ENCODE results near the gene PCDHB2. TPM values are rescaled to one million over a fixed set of nuclear protein-coding genes. Genes with fewer than 3 reads are reported as not detected.
A peak's percentile ranks its signal among the peaks of the same experiment; 100 is the strongest.

Gene PCDHB2
- total RNA-seq, 1 experiment from 2014 or later, result 26.3 TPM

GRCh38 chr5:141051521-141051866 is 42.9 kb upstream of the PCDHB2 start:
- no peak overlapping the region for H2BK12ac ChIP-seq (ENCODE audit: insufficient read length, low read depth, low read length)

More at GRCh38 chr5:141051521-141051866, 42.9 kb upstream of the PCDHB2 start:
- DNase-seq, result peak; percentile 68
- Histone ChIP-seq H3K23ac (ENCODE audit: insufficient read length, low read depth, low read length) (no peak overlapping the region), H3K14ac (ENCODE audit: insufficient read depth, low read length) (no peak overlapping the region), H3K4ac (ENCODE audit: low read depth, low read length) (no peak overlapping the region), H3K4me1 (ENCODE audit: insufficient read depth, low read length) (peaks cover 3% of the 10 kb centered on the region; the same call in 1 of the 2 replicates), H2BK120ac (ENCODE audit: low read depth, low read length, poor library complexity, severe bottlenecking) (no peak overlapping the region), H3K18ac (ENCODE audit: insufficient read length, low read depth, low read length) (peak overlapping the region; percentile 19), H3K27ac (ENCODE audit: insufficient read length, low read depth, low read length) (no peak overlapping the region), H3K4me2 (ENCODE audit: insufficient read depth, insufficient read length, low read length) (peak overlapping the region; percentile 97), H3K56ac (ENCODE audit: insufficient read length, low read depth, low read length) (no peak overlapping the region), H2AFZ (ENCODE audit: low read length) (peak overlapping the region; percentile 98), H3K9ac (ENCODE audit: extremely low read depth, insufficient read length, low read length) (peak overlapping the region; percentile 21), H4K8ac (replicated peaks; ENCODE audit: insufficient read length, low read depth, low read length) (no peak overlapping the region), H2BK5ac (ENCODE audit: insufficient read length, low read length) (no peak overlapping the region), H2BK15ac (ENCODE audit: low read depth, low read length) (no peak overlapping the region), H4K20me1 (ENCODE audit: control insufficient read depth, insufficient read depth, insufficient read length) (no peaks in the 10 kb centered on the region), H4K91ac (ENCODE audit: insufficient read length, low read depth, low read length) (no peak overlapping the region), H2BK20ac (ENCODE audit: low read depth, low read length, poor library complexity, severe bottlenecking) (no peak overlapping the region), H2AK5ac (ENCODE audit: insufficient read length, low read length) (no peak overlapping the region), H3K23me2 (ENCODE audit: insufficient read length, low read depth, low read length, poor library complexity, severe bottlenecking) (peaks cover 15% of the 10 kb centered on the region), H3T11ph (ENCODE audit: low read length) (no peak overlapping the region), H3K79me2 (ENCODE audit: insufficient read depth, low read length) (no peaks in the 10 kb centered on the region), H4K5ac (ENCODE audit: insufficient read length, low read depth, low read length) (no peak overlapping the region), H3K27me3 (ENCODE audit: insufficient read depth, low read length) (peaks cover 3% of the 10 kb centered on the region; the same call in 1 of the 2 replicates), H3K79me1 (ENCODE audit: insufficient read depth, low read depth, low read length, poor library complexity, severe bottlenecking) (no peaks in the 10 kb centered on the region), H3K9me3 (ENCODE audit: control insufficient read depth, low read depth, low read length) (no peaks in the 10 kb centered on the region)
- peaks cover 60% of the 10 kb centered on the region for H3K27me3 Mint-ChIP-seq (ENCODE audit: low read depth)
- peak overlapping the region in 2 of 3 experiments; percentile 24 to 62; a peak in 4 of 7 replicates for H3K27ac Mint-ChIP-seq
- no peaks in the 10 kb centered on the region for H3K9me3 Mint-ChIP-seq
- H3K4me3 Mint-ChIP-seq, result peak overlapping the region; percentile 76 to 83
- no peaks in the 10 kb centered on the region for H3K36me3 Mint-ChIP-seq (ENCODE audit: insufficient read depth in 1 of 3, low read depth in 3 of 3)
- peaks cover 15% of the 10 kb centered on the region in 2 experiments for H3K4me1 Mint-ChIP-seq
- WGBS (ENCODE audit: extremely low coverage, insufficient read length, low lambda C conversion rate), result no CpG with 5 or more reads among the region's 19 CpGs
- no peak for TF ChIP-seq CTCF (conservative IDR thresholded peaks at IDR 0.05)

All from H9 (cell line).